ENCODE data around the gene ZFPL1. TPM values are rescaled to one million over a fixed set of nuclear protein-coding genes. Genes with fewer than 3 reads are reported as not detected.
A peak's percentile ranks its signal among the peaks of the same experiment; 100 is the strongest.

Gene ZFPL1
- total RNA-seq, 1 donor from 2014 or later, result 37.9 TPM

DNA sequence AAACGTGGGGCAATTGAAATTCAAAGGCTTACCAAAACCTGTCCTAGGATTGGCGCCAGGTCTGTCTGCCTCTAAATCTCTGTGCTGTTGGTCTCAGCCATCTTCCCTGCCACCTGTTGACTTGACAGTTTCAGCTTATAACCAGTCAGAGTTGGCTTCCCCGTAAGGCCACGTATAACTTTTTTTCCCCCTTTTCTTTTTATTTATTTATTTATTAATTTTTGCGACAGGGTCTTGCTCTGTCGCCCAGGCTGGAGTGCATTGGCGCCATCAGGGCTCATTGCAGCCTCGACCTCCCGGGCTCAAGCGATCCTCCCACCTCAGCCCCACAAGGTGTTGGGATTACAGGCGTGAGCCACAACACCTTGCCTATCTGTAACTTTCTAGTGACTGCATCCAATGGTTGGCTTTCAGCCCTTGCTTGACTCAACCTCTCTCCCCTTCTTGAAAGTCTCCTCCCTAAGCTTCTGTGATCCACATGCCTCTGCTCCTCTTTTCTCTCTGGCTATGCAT lies 51.7 kb downstream of the ZFPL1 start:
- H3K36me3 Mint-ChIP-seq (ENCODE audit: low read depth, unreplicated experiment), result peaks cover 14% of the 10 kb centered on the region
- peak overlapping the region; percentile 88 for H3K4me3 ChIP-seq (ENCODE audit: insufficient read depth, low read depth, low read length)
- peak overlapping the region; percentile 99 for H3K27ac ChIP-seq (ENCODE audit: low read depth, low read length)
- H3K27me3 ChIP-seq (ENCODE audit: insufficient read depth, low read length), result peaks cover 2% of the 10 kb centered on the region
- H3K27me3 Mint-ChIP-seq (ENCODE audit: low read depth, unreplicated experiment), result peaks cover 4% of the 10 kb centered on the region
- H3K36me3 ChIP-seq (ENCODE audit: insufficient read depth, low read length), result peaks cover 12% of the 10 kb centered on the region
- H3K4me3 Mint-ChIP-seq (ENCODE audit: unreplicated experiment), result peak overlapping the region; percentile 99
- peaks cover 38% of the 10 kb centered on the region for H3K79me2 ChIP-seq (ENCODE audit: insufficient read depth, low read length)
- no peak for DNase-seq (ENCODE audit: low read depth)
- no peak for FAIRE-seq
- TF ChIP-seq, protein P1, sequence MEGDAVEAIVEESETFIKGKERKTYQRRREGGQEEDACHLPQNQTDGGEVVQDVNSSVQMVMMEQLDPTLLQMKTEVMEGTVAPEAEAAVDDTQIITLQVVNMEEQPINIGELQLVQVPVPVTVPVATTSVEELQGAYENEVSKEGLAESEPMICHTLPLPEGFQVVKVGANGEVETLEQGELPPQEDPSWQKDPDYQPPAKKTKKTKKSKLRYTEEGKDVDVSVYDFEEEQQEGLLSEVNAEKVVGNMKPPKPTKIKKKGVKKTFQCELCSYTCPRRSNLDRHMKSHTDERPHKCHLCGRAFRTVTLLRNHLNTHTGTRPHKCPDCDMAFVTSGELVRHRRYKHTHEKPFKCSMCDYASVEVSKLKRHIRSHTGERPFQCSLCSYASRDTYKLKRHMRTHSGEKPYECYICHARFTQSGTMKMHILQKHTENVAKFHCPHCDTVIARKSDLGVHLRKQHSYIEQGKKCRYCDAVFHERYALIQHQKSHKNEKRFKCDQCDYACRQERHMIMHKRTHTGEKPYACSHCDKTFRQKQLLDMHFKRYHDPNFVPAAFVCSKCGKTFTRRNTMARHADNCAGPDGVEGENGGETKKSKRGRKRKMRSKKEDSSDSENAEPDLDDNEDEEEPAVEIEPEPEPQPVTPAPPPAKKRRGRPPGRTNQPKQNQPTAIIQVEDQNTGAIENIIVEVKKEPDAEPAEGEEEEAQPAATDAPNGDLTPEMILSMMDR (IDR thresholded peaks at IDR 0.05; ENCODE audit: insufficient read depth, low read depth, low read length), result no peak
- TF ChIP-seq EZH2 (IDR thresholded peaks at IDR 0.05; ENCODE audit: insufficient read depth, low read length), result no peak
- H3K4me1 ChIP-seq (ENCODE audit: insufficient read depth, low read length), result peaks cover 13% of the 10 kb centered on the region
- H3K4me2 ChIP-seq (ENCODE audit: low read length), result peak overlapping the region; percentile 98
- H3K9me3 Mint-ChIP-seq (ENCODE audit: unreplicated experiment), result no peaks in the 10 kb centered on the region
- H3K27ac Mint-ChIP-seq (ENCODE audit: unreplicated experiment), result peak overlapping the region; percentile 75
- H3K9ac ChIP-seq (ENCODE audit: low read length), result peak overlapping the region; percentile 98
- no peaks in the 10 kb centered on the region for H3K9me3 ChIP-seq (ENCODE audit: insufficient read depth, low read depth, low read length)
- H2AFZ ChIP-seq (ENCODE audit: low read depth, low read length), result peak overlapping the region; percentile 80
- peaks cover 8% of the 10 kb centered on the region for H3K4me1 Mint-ChIP-seq (ENCODE audit: low read depth, unreplicated experiment)
- H4K20me1 ChIP-seq (ENCODE audit: insufficient read depth, low read length), result peaks cover 33% of the 10 kb centered on the region

DNA sequence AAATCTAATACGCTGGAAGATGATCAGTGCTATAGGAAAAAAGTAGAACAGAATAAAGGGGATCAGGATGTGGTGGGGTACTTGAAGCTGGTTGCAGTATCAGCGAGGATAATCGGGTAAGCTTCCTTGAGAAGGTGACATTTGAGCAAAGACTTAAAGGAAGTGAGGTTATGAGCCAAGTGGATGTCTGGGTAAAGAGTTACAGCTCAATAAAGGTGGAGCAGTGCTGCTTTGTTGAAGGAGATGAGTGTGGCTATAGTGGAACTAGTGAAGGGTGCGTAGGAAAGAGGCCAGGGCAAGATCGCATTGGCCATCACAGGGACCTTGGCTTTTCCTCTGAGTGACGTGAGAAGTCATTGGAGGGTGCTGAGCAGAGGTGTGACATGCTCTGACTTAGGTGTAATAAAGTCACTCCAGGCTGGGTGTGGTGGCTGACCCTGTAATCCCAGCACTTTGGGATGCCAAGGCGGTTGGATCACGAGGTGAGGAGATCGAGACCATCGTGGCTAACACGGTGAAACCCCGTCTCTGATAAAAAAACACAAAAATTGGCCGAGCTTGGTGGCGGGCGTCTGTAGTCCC lies 52.6 kb downstream of the ZFPL1 start:
- peaks cover 30% of the 10 kb centered on the region for H3K79me2 ChIP-seq (ENCODE audit: insufficient read depth, low read length)
- H3K9ac ChIP-seq (ENCODE audit: low read length), result no peak overlapping the region
- TF ChIP-seq, protein P1 (IDR thresholded peaks at IDR 0.05; ENCODE audit: insufficient read depth, low read depth, low read length), result no peak
- no peak for TF ChIP-seq EZH2 (IDR thresholded peaks at IDR 0.05; ENCODE audit: insufficient read depth, low read length)
- H3K4me2 ChIP-seq (ENCODE audit: low read length), result no peak overlapping the region
- peaks cover 13% of the 10 kb centered on the region for H3K4me1 ChIP-seq (ENCODE audit: insufficient read depth, low read length)
- H3K4me3 Mint-ChIP-seq (ENCODE audit: unreplicated experiment), result peak overlapping the region; percentile 58
- no peak overlapping the region for H3K4me3 ChIP-seq (ENCODE audit: insufficient read depth, low read depth, low read length)
- H3K27me3 Mint-ChIP-seq (ENCODE audit: low read depth, unreplicated experiment), result peaks cover 12% of the 10 kb centered on the region
- H3K9me3 ChIP-seq (ENCODE audit: insufficient read depth, low read depth, low read length), result no peaks in the 10 kb centered on the region
- peaks cover 24% of the 10 kb centered on the region for H4K20me1 ChIP-seq (ENCODE audit: insufficient read depth, low read length)
- H2AFZ ChIP-seq (ENCODE audit: low read depth, low read length), result no peak overlapping the region
- DNase-seq (ENCODE audit: low read depth) (no peak), FAIRE-seq (no peak)
- peaks cover 3% of the 10 kb centered on the region for H3K36me3 ChIP-seq (ENCODE audit: insufficient read depth, low read length)
- H3K4me1 Mint-ChIP-seq (ENCODE audit: low read depth, unreplicated experiment), result peaks cover 8% of the 10 kb centered on the region
- H3K27me3 ChIP-seq (ENCODE audit: insufficient read depth, low read length), result peaks cover 7% of the 10 kb centered on the region
- no peaks in the 10 kb centered on the region for H3K9me3 Mint-ChIP-seq (ENCODE audit: unreplicated experiment)
- peaks cover 10% of the 10 kb centered on the region for H3K36me3 Mint-ChIP-seq (ENCODE audit: low read depth, unreplicated experiment)
- no peak overlapping the region for H3K27ac ChIP-seq (ENCODE audit: low read depth, low read length)
- no peak overlapping the region for H3K27ac Mint-ChIP-seq (ENCODE audit: unreplicated experiment)

Small RNA genes within 50 kb of the gene (microRNA-seq; reads per million reads assigned to microRNA genes)
- gene MIR6751, result 3.0 reads per million, percentile 6 among the genes with 10 or more reads in this experiment

Other genes starting within 250 kb of the ZFPL1 start
- gene CDC42BPG, start 239.6 kb upstream of the ZFPL1 start, total RNA-seq, result 2.0 and 4.6 TPM in 2 replicates
- 182 and 201 TPM in 2 replicates for gene EHD1, start 205.6 kb upstream of the ZFPL1 start, total RNA-seq
- 21.4 and 21.8 TPM in 2 replicates for gene ATG2A, start 167.0 kb upstream of the ZFPL1 start, total RNA-seq
- gene PPP2R5B, start 159.5 kb upstream of the ZFPL1 start, total RNA-seq, result 22.5 and 24.1 TPM in 2 replicates
- gene GPHA2, start 148.3 kb upstream of the ZFPL1 start, total RNA-seq, result not detected in 2 replicates
- not detected in 2 replicates for gene MAJIN, start 112.1 kb upstream of the ZFPL1 start, total RNA-seq
- gene BATF2, start 87.3 kb upstream of the ZFPL1 start, total RNA-seq, result 4.5 and 5.0 TPM in 2 replicates
- gene ARL2, start 70.1 kb upstream of the ZFPL1 start, total RNA-seq, result 41.7 and 47.6 TPM in 2 replicates
- gene SNX15, start 56.8 kb upstream of the ZFPL1 start, total RNA-seq, result 15.4 and 18.5 TPM in 2 replicates
- 13.8 and 14.6 TPM in 2 replicates for gene SAC3D1, start 43.0 kb upstream of the ZFPL1 start, total RNA-seq
- gene NAALADL1, start 25.7 kb upstream of the ZFPL1 start, total RNA-seq, result not detected in 2 replicates
- gene CDCA5, start 182 bp upstream of the ZFPL1 start, total RNA-seq, result 6.0 and 6.3 TPM in 2 replicates
- 40.0 and 41.4 TPM in 2 replicates for gene VPS51, start 12.0 kb downstream of the ZFPL1 start, total RNA-seq
- gene TM7SF2, start 27.6 kb downstream of the ZFPL1 start, total RNA-seq, result 18.0 and 23.9 TPM in 2 replicates
- gene ZNHIT2, start 33.5 kb downstream of the ZFPL1 start, total RNA-seq, result 8.1 and 10.0 TPM in 2 replicates
- 670 and 694 TPM in 2 replicates for gene FAU, start 37.9 kb downstream of the ZFPL1 start, total RNA-seq
- 42.6 and 45.1 TPM in 2 replicates for gene MRPL49, start 38.1 kb downstream of the ZFPL1 start, total RNA-seq
- 43.0 and 49.9 TPM in 2 replicates for gene SYVN1, start 50.3 kb downstream of the ZFPL1 start, total RNA-seq
- gene SPDYC, start 86.0 kb downstream of the ZFPL1 start, total RNA-seq, result not detected in 2 replicates
- 178 and 217 TPM in 2 replicates for gene CAPN1, start 97.7 kb downstream of the ZFPL1 start, total RNA-seq
- 5.2 and 6.0 TPM in 2 replicates for gene POLA2, start 177.7 kb downstream of the ZFPL1 start, total RNA-seq
- 23.0 and 26.7 TPM in 2 replicates for gene CDC42EP2, start 230.6 kb downstream of the ZFPL1 start, total RNA-seq
- gene DPF2, start 249.6 kb downstream of the ZFPL1 start, total RNA-seq, result 58.5 and 66.4 TPM in 2 replicates

All from astrocyte (in vitro differentiated cells and primary cell).